Neural cell (in vitro differentiated cells): ENCODE results near the gene SYNPO2. TPM values are rescaled to one million over a fixed set of nuclear protein-coding genes. Genes with fewer than 3 reads are reported as not detected.

ENCODE experiments used
- H2AFZ ChIP-seq: fragments of 200-600, 300-800 bp; sonication (generic), shearing (Covaris generic); 2 replicates; pipeline ENCODE4 v1.6.0; 2014; ENCODE audit warnings: low read depth, mild to moderate bottlenecking, antibody characterized with exemption, low read length, moderate library complexity
- H3F3A ChIP-seq: fragments of 200-600 bp; shearing (Covaris generic); 2 replicates; pipeline ENCODE4 v1.6.1; 2016; ENCODE audit warnings: mild to moderate bottlenecking, moderate library complexity, mixed read lengths, antibody characterized with exemption, low read length; ENCODE audit not compliant: insufficient read depth, poor library complexity, severe bottlenecking
- H3K27ac ChIP-seq: fragments of 200-600, 300-800 bp; sonication (generic), shearing (Covaris generic); 2 replicates; pipeline ENCODE4 v1.5.1; 2014; ENCODE audit warnings: mild to moderate bottlenecking, low read length, moderate library complexity
- H3K27me3 ChIP-seq: fragments of 300-800, 200-600 bp; sonication (generic), shearing (Covaris generic); 2 replicates; pipeline ENCODE4 v1.6.0; 2014; ENCODE audit warnings: mild to moderate bottlenecking, low read depth, low read length, moderate library complexity; ENCODE audit not compliant: insufficient read depth
- H3K36me3 ChIP-seq: fragments of 300-800, 200-600 bp; sonication (generic), shearing (Covaris generic); 2 replicates; pipeline ENCODE4 v1.5.1; 2014; ENCODE audit warnings: mild to moderate bottlenecking, antibody characterized with exemption, low read length, moderate library complexity; ENCODE audit not compliant: insufficient read depth
- H3K4me2 ChIP-seq: fragments of 300-800, 200-600 bp; sonication (generic), shearing (Covaris generic); 2 replicates; pipeline ENCODE4 v1.6.0; 2014; ENCODE audit warnings: mild to moderate bottlenecking, low read length
- H3K4me3 ChIP-seq: fragments of 300-800, 200-600 bp; sonication (generic), shearing (Covaris generic); 2 replicates; pipeline ENCODE4 v1.5.1; 2014; ENCODE audit warnings: mild to moderate bottlenecking, low read length, moderate library complexity
- H3K79me2 ChIP-seq: fragments of 200-600 bp; shearing (Covaris generic); replicated peaks from 2 replicates; pipeline ENCODE4 v1.6.0; 2014; ENCODE audit warnings: mild to moderate bottlenecking, low read length, moderate library complexity; ENCODE audit not compliant: insufficient read depth
- H3K9ac ChIP-seq: fragments of 300-800, 200-600 bp; sonication (generic), shearing (Covaris generic); 2 replicates; pipeline ENCODE4 v1.6.1; 2016; ENCODE audit warnings: mild to moderate bottlenecking, low read length, mixed read lengths
- H3K9me2 ChIP-seq: fragments of 200-600 bp; shearing (Covaris generic); 2 replicates; pipeline ENCODE4 v1.6.1; 2016; ENCODE audit warnings: mild to moderate bottlenecking, low read length, mixed read lengths; ENCODE audit not compliant: insufficient read depth
- H3K9me3 ChIP-seq: fragments of 200-600, 300-800 bp; sonication (generic), shearing (Covaris generic); 2 replicates; pipeline ENCODE4 v1.6.1; 2016; ENCODE audit warnings: mild to moderate bottlenecking, mixed run types, low read length, moderate library complexity, mixed read lengths
- H4K20me1 ChIP-seq: fragments of 200-600 bp; shearing (Covaris generic); 2 replicates; pipeline ENCODE4 v1.6.1; 2016; ENCODE audit warnings: mild to moderate bottlenecking, mixed run types; ENCODE audit not compliant: insufficient read depth
- EP300 ChIP-seq: fragments of 450-650 bp; conservative IDR thresholded peaks from 2 replicates; pipeline ENCODE4 v1.6.1; 2014; ENCODE audit warnings: antibody characterized with exemption, mild to moderate bottlenecking, moderate library complexity; ENCODE audit not compliant: poor library complexity, severe bottlenecking
- EZH2 ChIP-seq: fragments of 200-600, 300-800 bp; shearing (Covaris generic), sonication (generic); IDR thresholded peaks from 2 replicates; pipeline ENCODE4 v1.6.1; 2014; ENCODE audit warnings: antibody characterized with exemption, low read length, borderline replicate concordance, mild to moderate bottlenecking; ENCODE audit not compliant: insufficient read depth, poor library complexity, severe bottlenecking
- MXI1 ChIP-seq: fragments of 450-650 bp; conservative IDR thresholded peaks from 2 replicates; pipeline ENCODE4 v1.6.1; 2014; ENCODE audit warnings: antibody characterized with exemption, mild to moderate bottlenecking; ENCODE audit not compliant: poor library complexity, severe bottlenecking
- RAD21 ChIP-seq: fragments of 450-650 bp; conservative IDR thresholded peaks from 2 replicates; pipeline ENCODE4 v1.6.1; 2014; ENCODE audit warnings: antibody characterized with exemption, mild to moderate bottlenecking, moderate library complexity
- TAF1 ChIP-seq: IDR thresholded peaks from 2 replicates; pipeline ENCODE4 v1.6.1; 2012; ENCODE audit warnings: low read depth
- polyA plus RNA-seq: library from polyadenylated mRNA; depleted of rRNA; stranded (reverse); fragments of >200 nt; gene quantifications from 2 replicates; pipeline ENCODE4 v1.2.3, GENCODE V29; 2014
- TF ChIP-seq, protein P1 (sequence below): fragments of 450-650 bp; IDR thresholded peaks from 2 replicates; pipeline ENCODE4 v1.5.1; 2014; ENCODE audit warnings: antibody characterized with exemption, mild to moderate bottlenecking, moderate library complexity; ENCODE audit not compliant: poor library complexity, severe bottlenecking
- TF ChIP-seq, protein P2 (sequence below): IDR thresholded peaks from 2 replicates; pipeline ENCODE4 v1.6.1; 2012; ENCODE audit warnings: borderline replicate concordance

Gene SYNPO2
- polyA plus RNA-seq, 1 donor from 2014 or later = 0.14 TPM

DNA sequence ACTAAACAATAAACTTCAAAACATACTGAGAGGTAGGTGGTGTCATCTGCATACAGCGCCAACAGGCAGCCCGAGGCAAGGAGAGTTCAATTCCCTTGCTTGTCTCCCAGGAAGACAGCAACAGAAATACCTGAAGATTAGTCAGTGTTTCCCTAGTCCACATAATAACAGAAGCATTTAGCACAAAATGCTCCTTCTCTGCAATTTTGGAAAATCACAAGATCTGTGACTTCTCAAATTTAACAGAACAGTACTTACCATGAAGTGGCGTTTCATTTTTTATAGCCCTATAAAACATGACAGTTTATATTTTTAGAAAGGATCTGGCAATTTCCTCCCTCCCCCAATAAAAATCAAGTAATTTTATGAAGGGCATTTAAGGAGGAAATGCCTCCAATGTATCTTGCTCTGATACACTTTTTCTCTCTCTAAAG lies 179.9 kb downstream of the SYNPO2 start:
- Histone ChIP-seq H3F3A (no peaks in the 10 kb centered on the region), H2AFZ (no peak overlapping the region), H3K27ac (no peak overlapping the region), H3K9me2 (no peaks in the 10 kb centered on the region), H4K20me1 (no peaks in the 10 kb centered on the region), H3K79me2 (no peaks in the 10 kb centered on the region), H3K9ac (no peak overlapping the region), H3K9me3 (no peaks in the 10 kb centered on the region), H3K27me3 (no peaks in the 10 kb centered on the region), H3K4me3 (no peak overlapping the region), H3K36me3 (no peaks in the 10 kb centered on the region), H3K4me2 (no peak overlapping the region)
- no peak for TF ChIP-seq RAD21

DNA sequence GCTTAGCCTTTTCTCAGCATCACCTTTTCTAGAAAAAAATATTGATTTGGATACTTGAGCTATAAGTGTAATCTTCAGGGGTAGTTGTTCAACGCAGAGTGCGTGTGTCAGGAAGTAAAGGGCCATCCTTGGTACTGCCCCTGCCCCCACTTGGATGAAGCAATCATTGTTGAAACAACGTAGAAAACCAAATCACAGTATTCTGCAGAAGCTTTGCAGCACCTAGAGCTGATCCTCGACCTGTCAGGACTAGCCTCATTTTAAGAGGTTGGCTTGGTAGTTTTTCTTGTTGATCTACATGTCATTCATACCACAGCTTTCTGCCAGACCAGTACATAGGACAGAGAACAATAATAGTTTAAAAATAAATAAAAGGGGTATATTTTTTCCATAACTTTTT lies 181.6 kb downstream of the SYNPO2 start:
- Histone ChIP-seq H3K9ac (no peak overlapping the region), H3K9me3 (no peaks in the 10 kb centered on the region), H3K27ac (no peak overlapping the region), H3K9me2 (no peaks in the 10 kb centered on the region), H3K79me2 (no peaks in the 10 kb centered on the region), H3K27me3 (no peaks in the 10 kb centered on the region), H4K20me1 (no peaks in the 10 kb centered on the region), H3K36me3 (no peaks in the 10 kb centered on the region), H2AFZ (no peak overlapping the region), H3K4me3 (no peak overlapping the region), H3F3A (no peaks in the 10 kb centered on the region), H3K4me2 (no peak overlapping the region)
- TF ChIP-seq EP300 (no peak), RAD21 (no peak)
- TF ChIP-seq, protein P1, sequence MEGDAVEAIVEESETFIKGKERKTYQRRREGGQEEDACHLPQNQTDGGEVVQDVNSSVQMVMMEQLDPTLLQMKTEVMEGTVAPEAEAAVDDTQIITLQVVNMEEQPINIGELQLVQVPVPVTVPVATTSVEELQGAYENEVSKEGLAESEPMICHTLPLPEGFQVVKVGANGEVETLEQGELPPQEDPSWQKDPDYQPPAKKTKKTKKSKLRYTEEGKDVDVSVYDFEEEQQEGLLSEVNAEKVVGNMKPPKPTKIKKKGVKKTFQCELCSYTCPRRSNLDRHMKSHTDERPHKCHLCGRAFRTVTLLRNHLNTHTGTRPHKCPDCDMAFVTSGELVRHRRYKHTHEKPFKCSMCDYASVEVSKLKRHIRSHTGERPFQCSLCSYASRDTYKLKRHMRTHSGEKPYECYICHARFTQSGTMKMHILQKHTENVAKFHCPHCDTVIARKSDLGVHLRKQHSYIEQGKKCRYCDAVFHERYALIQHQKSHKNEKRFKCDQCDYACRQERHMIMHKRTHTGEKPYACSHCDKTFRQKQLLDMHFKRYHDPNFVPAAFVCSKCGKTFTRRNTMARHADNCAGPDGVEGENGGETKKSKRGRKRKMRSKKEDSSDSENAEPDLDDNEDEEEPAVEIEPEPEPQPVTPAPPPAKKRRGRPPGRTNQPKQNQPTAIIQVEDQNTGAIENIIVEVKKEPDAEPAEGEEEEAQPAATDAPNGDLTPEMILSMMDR = no peak
- TF ChIP-seq, protein P2, sequence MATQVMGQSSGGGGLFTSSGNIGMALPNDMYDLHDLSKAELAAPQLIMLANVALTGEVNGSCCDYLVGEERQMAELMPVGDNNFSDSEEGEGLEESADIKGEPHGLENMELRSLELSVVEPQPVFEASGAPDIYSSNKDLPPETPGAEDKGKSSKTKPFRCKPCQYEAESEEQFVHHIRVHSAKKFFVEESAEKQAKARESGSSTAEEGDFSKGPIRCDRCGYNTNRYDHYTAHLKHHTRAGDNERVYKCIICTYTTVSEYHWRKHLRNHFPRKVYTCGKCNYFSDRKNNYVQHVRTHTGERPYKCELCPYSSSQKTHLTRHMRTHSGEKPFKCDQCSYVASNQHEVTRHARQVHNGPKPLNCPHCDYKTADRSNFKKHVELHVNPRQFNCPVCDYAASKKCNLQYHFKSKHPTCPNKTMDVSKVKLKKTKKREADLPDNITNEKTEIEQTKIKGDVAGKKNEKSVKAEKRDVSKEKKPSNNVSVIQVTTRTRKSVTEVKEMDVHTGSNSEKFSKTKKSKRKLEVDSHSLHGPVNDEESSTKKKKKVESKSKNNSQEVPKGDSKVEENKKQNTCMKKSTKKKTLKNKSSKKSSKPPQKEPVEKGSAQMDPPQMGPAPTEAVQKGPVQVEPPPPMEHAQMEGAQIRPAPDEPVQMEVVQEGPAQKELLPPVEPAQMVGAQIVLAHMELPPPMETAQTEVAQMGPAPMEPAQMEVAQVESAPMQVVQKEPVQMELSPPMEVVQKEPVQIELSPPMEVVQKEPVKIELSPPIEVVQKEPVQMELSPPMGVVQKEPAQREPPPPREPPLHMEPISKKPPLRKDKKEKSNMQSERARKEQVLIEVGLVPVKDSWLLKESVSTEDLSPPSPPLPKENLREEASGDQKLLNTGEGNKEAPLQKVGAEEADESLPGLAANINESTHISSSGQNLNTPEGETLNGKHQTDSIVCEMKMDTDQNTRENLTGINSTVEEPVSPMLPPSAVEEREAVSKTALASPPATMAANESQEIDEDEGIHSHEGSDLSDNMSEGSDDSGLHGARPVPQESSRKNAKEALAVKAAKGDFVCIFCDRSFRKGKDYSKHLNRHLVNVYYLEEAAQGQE = no peak

DNA sequence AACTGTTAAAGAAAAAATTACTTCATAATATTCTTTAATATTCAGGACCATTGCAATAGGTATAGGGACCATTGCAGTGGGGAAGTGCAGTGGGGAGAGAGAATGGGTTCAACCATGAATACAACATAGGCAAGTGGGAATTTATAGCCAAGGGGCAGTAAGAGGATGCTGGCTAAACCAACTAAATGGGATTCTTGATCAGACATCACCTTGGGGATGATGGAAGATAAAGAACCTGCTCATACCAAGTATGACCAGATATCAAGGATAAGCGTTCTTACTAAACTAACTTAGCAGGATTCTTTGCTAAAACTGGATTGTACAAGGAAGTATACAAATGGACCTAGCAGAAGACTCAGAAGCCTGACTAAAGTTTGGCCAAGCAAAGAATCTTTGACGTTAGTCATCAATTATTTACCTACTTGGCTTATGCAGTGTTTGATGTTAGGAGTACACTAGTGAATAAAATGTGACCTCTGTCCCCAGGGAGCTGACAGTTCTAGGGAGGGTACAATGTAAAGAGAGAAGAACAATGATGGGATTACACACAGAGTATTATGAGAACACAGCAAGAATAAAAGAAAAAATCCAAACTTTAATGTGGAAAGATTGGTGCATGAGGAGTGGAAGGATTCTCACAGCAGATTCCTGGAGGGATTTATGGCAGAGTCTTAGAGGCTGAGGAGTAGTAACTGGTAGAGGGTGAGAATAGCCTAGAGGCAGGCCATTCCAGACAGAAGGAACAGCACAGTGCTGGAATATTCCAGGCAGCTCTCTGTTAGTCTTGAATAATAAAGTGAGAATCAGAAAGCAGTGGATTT lies 192.3 kb downstream of the SYNPO2 start:
- no peaks in the 10 kb centered on the region for H3K79me2 ChIP-seq
- TF ChIP-seq, protein P1 = no peak
- no peak for TF ChIP-seq EZH2
- TF ChIP-seq MXI1 = no peak
- no peak for TF ChIP-seq EP300
- TF ChIP-seq TAF1 = no peak
- TF ChIP-seq, protein P2 = no peak
- H3K9me2 ChIP-seq = no peaks in the 10 kb centered on the region
- H3K36me3 ChIP-seq = no peaks in the 10 kb centered on the region
- H3K4me3 ChIP-seq = no peak overlapping the region
- H3K9ac ChIP-seq = no peak overlapping the region
- H3K9me3 ChIP-seq = no peaks in the 10 kb centered on the region
- H2AFZ ChIP-seq = no peak overlapping the region
- H3K4me2 ChIP-seq = no peak overlapping the region
- no peak overlapping the region for H3K27ac ChIP-seq
- no peaks in the 10 kb centered on the region for H3F3A ChIP-seq
- H3K27me3 ChIP-seq = no peaks in the 10 kb centered on the region
- H4K20me1 ChIP-seq = no peaks in the 10 kb centered on the region
